ENCODE data around the gene ASTN2. TPM values are rescaled to one million over a fixed set of nuclear protein-coding genes. Genes with fewer than 3 reads are reported as not detected.

ASTN2 gene
- total and polyA plus RNA-seq, 10 of the 15 experiments (the other 5 are each of a cell fraction or from before 2014, with no cell fraction given), result 1.4 to 15.7 (median 7.0) TPM

GRCh38 chr9:116844621-116845020, 570.2 kb downstream of the ASTN2 start (continued):
- TF ChIP-seq RAD21 (IDR thresholded peaks at IDR 0.05; ENCODE audit: insufficient read depth, low read depth, low read length), result no peak

- Histone ChIP-seq H3K27ac (ENCODE audit: control insufficient read depth, insufficient read depth) (no peak overlapping the region), H3K36me3 (ENCODE audit: control insufficient read depth in 2 of 2, insufficient read depth in 2 of 2, low read length in 1 of 2) (no peaks in the 10 kb centered on the region), H2AFZ (ENCODE audit: control insufficient read depth, low read depth, low read length) (no peak overlapping the region), H3K9ac (ENCODE audit: control insufficient read depth, insufficient read depth, low read length) (no peak overlapping the region), H3K27me3 (replicated peaks in 1 of 2; ENCODE audit: control insufficient read depth in 2 of 2, insufficient read depth in 2 of 2, low read length in 1 of 2) (no peaks in the 10 kb centered on the region), H4K20me1 (ENCODE audit: control insufficient read depth, insufficient read depth) (no peaks in the 10 kb centered on the region), H3K4me2 (ENCODE audit: control insufficient read depth, insufficient read depth) (no peak overlapping the region), H3K4me1 (ENCODE audit: control insufficient read depth, insufficient read depth, low read length) (no peaks in the 10 kb centered on the region), H3K79me2 (ENCODE audit: control insufficient read depth, insufficient read depth, low read length) (no peaks in the 10 kb centered on the region), H3K9me3 (replicated peaks; ENCODE audit: control insufficient read depth, insufficient read depth, low read length) (no peaks in the 10 kb centered on the region), H3K4me3 (no peak overlapping the region)
- intact Hi-C loops (cut with micrococcal nuclease; ENCODE audit: unreplicated experiment), result no loop called here
- DNase-seq (ENCODE audit: low read depth, low spot score) (no peak), ATAC-seq (peak; percentile 70), FAIRE-seq (no peak)
- BruUV-seq (replicated peaks), result no TSS peak
- 5% methylated on average over 7 of the region's 7 CpGs for WGBS (ENCODE audit: insufficient coverage, insufficient replicate concordance, low lambda C conversion rate, missing lambda C conversion rate)
- in situ Hi-C loops (cut with MboI), result no loop called here
- SMC1A ChIA-PET (ENCODE audit: uncharacterized antibody, unreplicated experiment), result interaction anchor here (1.6 kb wide), 1 partner anchor 15 kb away, joined by 5 read pairs; no protein-coding TSS in a partner anchor
- CTCF ChIA-PET, result interaction anchor here (1.9 to 2.1 kb wide), 2 partner anchors 16 to 106 kb away, joined by 6 to 25 read pairs; no protein-coding TSS in a partner anchor
- RAD21 ChIA-PET (ENCODE audit: unreplicated experiment), result interaction anchor here (1.1 kb wide), 1 partner anchor 108 kb away, joined by 3 read pairs; no protein-coding TSS in a partner anchor
- POLR2A ChIA-PET, result no interaction called here
- TF ChIP-seq SMAD5 (IDR thresholded peaks at IDR 0.05; ENCODE audit: low read depth) (no peak), POU2F2 (IDR thresholded peaks at IDR 0.05; ENCODE audit: borderline replicate concordance, low read depth, low read length) (peak; percentile 22; the same call in 1 of the 3 replicates), FOS (IDR thresholded peaks at IDR 0.05; ENCODE audit: borderline replicate concordance, extremely low read depth, insufficient read length) (no peak), USF2 (IDR thresholded peaks at IDR 0.05; ENCODE audit: borderline replicate concordance, low read depth, low read length) (no peak; the same call in 1 of the 2 replicates), MTA2 (IDR thresholded peaks at IDR 0.05; ENCODE audit: low read depth) (peak; percentile 71), ZNF24 (IDR thresholded peaks at IDR 0.05) (no peak), TBL1XR1 (IDR thresholded peaks at IDR 0.05; ENCODE audit: low read depth, low read length) (no peak), ZBED1 (IDR thresholded peaks at IDR 0.05; ENCODE audit: borderline replicate concordance) (no peak), ZBTB33 (IDR thresholded peaks at IDR 0.05) (no peak), RAD51 (IDR thresholded peaks at IDR 0.05) (no peak), STAT3 (IDR thresholded peaks at IDR 0.05; ENCODE audit: low read depth, low read length) (no peak), IRF5 (IDR thresholded peaks at IDR 0.05; ENCODE audit: borderline replicate concordance) (no peak), ZBTB4 (CRISPR knock-in tag; IDR thresholded peaks at IDR 0.05) (no peak), ZSCAN29 (IDR thresholded peaks at IDR 0.05) (no peak), RBBP5 (conservative IDR thresholded peaks at IDR 0.05) (no peak)
Measured at GRCh38 chr9:116843863-116844620, 570.8 kb downstream of the ASTN2 start.
